ENCODE data around the gene GAP43. TPM values are rescaled to one million over a fixed set of nuclear protein-coding genes. Genes with fewer than 3 reads are reported as not detected.

The GAP43 gene
- total RNA-seq, 1 donor from 2014 or later, result 4.9 TPM

- intact Hi-C loops (cut with DNase I), result no loop called here
Observed at GRCh38 chr3:115698851-115699591, 75.7 kb downstream of the GAP43 start.

GRCh38 chr3:115699706-115700105 lies 76.4 kb downstream of the GAP43 start:
- Histone ChIP-seq H3K4me1 (no peaks in the 10 kb centered on the region), H3K36me3 (no peaks in the 10 kb centered on the region), H3K9me3 (no peaks in the 10 kb centered on the region), H3K27ac (no peak overlapping the region), H3K4me3 (no peak overlapping the region), H3K27me3 (no peaks in the 10 kb centered on the region)
- no peak for TF ChIP-seq CTCF (IDR thresholded peaks at IDR 0.05)
- TF ChIP-seq POLR2A (IDR thresholded peaks at IDR 0.05), result no peak
- no peak for TF ChIP-seq POLR2AphosphoS5 (IDR thresholded peaks at IDR 0.05; ENCODE audit: insufficient read depth in 1 of 2, low read depth in 1 of 2)
- intact Hi-C loops (cut with DNase I), result no loop called here
- DNase-seq (ENCODE audit: extremely low spot score in 2 of 2), result no peak

More at GRCh38 chr3:115698851-115699591, 75.7 kb downstream of the GAP43 start:
- Histone ChIP-seq H3K27ac (no peak overlapping the region), H3K4me3 (no peak overlapping the region), H3K36me3 (no peaks in the 10 kb centered on the region), H3K4me1 (no peaks in the 10 kb centered on the region), H3K27me3 (no peaks in the 10 kb centered on the region), H3K9me3 (no peaks in the 10 kb centered on the region)
- no peak for DNase-seq (ENCODE audit: extremely low spot score in 2 of 2)
- TF ChIP-seq CTCF (IDR thresholded peaks at IDR 0.05) (no peak), POLR2A (IDR thresholded peaks at IDR 0.05) (no peak), POLR2AphosphoS5 (IDR thresholded peaks at IDR 0.05; ENCODE audit: insufficient read depth in 1 of 2, low read depth in 1 of 2) (no peak)

- H3K27ac ChIP-seq, result no peak overlapping the region
- no peak for DNase-seq (ENCODE audit: extremely low spot score in 2 of 2)
- H3K4me1 ChIP-seq, result no peaks in the 10 kb centered on the region
- H3K4me3 ChIP-seq, result no peak overlapping the region
- TF ChIP-seq POLR2AphosphoS5 (IDR thresholded peaks at IDR 0.05; ENCODE audit: insufficient read depth in 1 of 2, low read depth in 1 of 2) (no peak), CTCF (IDR thresholded peaks at IDR 0.05) (no peak), POLR2A (IDR thresholded peaks at IDR 0.05) (no peak)
- H3K27me3 ChIP-seq, result no peaks in the 10 kb centered on the region
- intact Hi-C loops (cut with DNase I), result no loop called here
- H3K9me3 ChIP-seq, result no peaks in the 10 kb centered on the region
- no peaks in the 10 kb centered on the region for H3K36me3 ChIP-seq
Observed at GRCh38 chr3:115702598-115702997, 79.3 kb downstream of the GAP43 start.

- Histone ChIP-seq H3K36me3 (no peaks in the 10 kb centered on the region), H3K4me1 (no peaks in the 10 kb centered on the region), H3K27me3 (no peaks in the 10 kb centered on the region), H3K9me3 (no peaks in the 10 kb centered on the region), H3K4me3 (no peak overlapping the region), H3K27ac (no peak overlapping the region)
- TF ChIP-seq CTCF (IDR thresholded peaks at IDR 0.05) (no peak), POLR2AphosphoS5 (IDR thresholded peaks at IDR 0.05; ENCODE audit: insufficient read depth in 1 of 2, low read depth in 1 of 2) (no peak), POLR2A (IDR thresholded peaks at IDR 0.05) (no peak)
- DNase-seq (ENCODE audit: extremely low spot score in 2 of 2), result no peak
- intact Hi-C loops (cut with DNase I), result loop anchor here (5.0 kb wide), 1 partner anchor 767 kb away; no protein-coding TSS in a partner anchor
Observed at GRCh38 chr3:115704661-115705338, 81.5 kb downstream of the GAP43 start.

Data from vagina (tissue), 2 donors.